SK-N-SH (cell line): Measurements from ENCODE around the gene MRPL19. TPM values are rescaled to one million over a fixed set of nuclear protein-coding genes. Genes with fewer than 3 reads are reported as not detected.

Source experiments
- CTCF ChIA-PET: fragments of 300-600, 350-600 bp; formaldehyde crosslinking; extraction: SDS; loops from one replicate; lab custom pipeline; 2021; lab: Yijun Ruan, JAX
- POLR2A ChIA-PET: fragments of 350-600 bp; sonication (Branson Sonifier 250); formaldehyde crosslinking; extraction: SDS; loops from one replicate; lab custom pipeline; 2020; ENCODE audit warnings: antibody characterized with exemption, inconsistent platforms; lab: Yijun Ruan, JAX
- DNase-seq: peaks from one replicate; pipeline ENCODE4 v3.0.0; 2012
- H2AFZ ChIP-seq: fragments of 200-600 bp; sonication (generic); 2 replicates; pipeline ENCODE4 v1.8.1; 2016; ENCODE audit warnings: antibody characterized with exemption, mild to moderate bottlenecking, low read depth
- H3F3A ChIP-seq: fragments of 200-600 bp; sonication (generic); replicated peaks from 2 replicates; pipeline ENCODE3; 2016; ENCODE audit warnings: antibody characterized with exemption, mild to moderate bottlenecking; ENCODE audit not compliant: insufficient read depth
- H3K27ac ChIP-seq, 2 experiments: fragments of 200-500 bp in 1 of 2; fragments of 200-600 bp in 1 of 2; sonication (Bioruptor generic) in 1 of 2; sonication (generic), shearing (Covaris generic) in 1 of 2; 2 replicates each; pipeline versions ENCODE4 v1.5.1 to v1.6.1; 2014 to 2016; ENCODE audit warnings: low read depth in 2 of 2, inconsistent platforms in 1 of 2, low read length in 1 of 2, mild to moderate bottlenecking in 1 of 2, mixed read lengths in 1 of 2
- H3K27me3 ChIP-seq: fragments of 200-600 bp; sonication (generic), shearing (Covaris generic); 2 replicates; pipeline ENCODE4 v1.6.1; 2016; ENCODE audit warnings: mixed run types; ENCODE audit not compliant: insufficient read depth
- H3K36me3 ChIP-seq, 2 experiments: fragments of 200-500 bp in 1 of 2; fragments of 200-600 bp in 1 of 2; sonication (Bioruptor generic) in 1 of 2; sonication (generic) in 1 of 2; replicated peaks in 1 of 2; 2 replicates each; pipeline versions ENCODE3 to v1.5.1; 2014 to 2016; ENCODE audit warnings: low read length in 1 of 2, mild to moderate bottlenecking in 1 of 2; ENCODE audit not compliant: insufficient read depth in 2 of 2, control insufficient read depth in 1 of 2
- H3K4me1 ChIP-seq, 2 experiments: fragments of 200-500 bp in 1 of 2; fragments of 200-600 bp in 1 of 2; sonication (Bioruptor generic) in 1 of 2; sonication (generic), shearing (Covaris generic) in 1 of 2; 2 replicates each; pipeline versions ENCODE4 v1.5.1 to v1.6.1; 2014 to 2016; ENCODE audit warnings: low read depth in 1 of 2, low read length in 1 of 2, mixed run types in 1 of 2; ENCODE audit not compliant: insufficient read depth in 2 of 2, control insufficient read depth in 1 of 2
- H3K4me2 ChIP-seq: fragments of 200-600 bp; sonication (generic), shearing (Covaris generic); 2 replicates; pipeline ENCODE4 v1.6.1; 2017; ENCODE audit warnings: mixed run types
- H3K4me3 ChIP-seq, 2 experiments: fragments of 200-500 bp in 1 of 2; fragments of 200-600 bp in 1 of 2; sonication (Bioruptor generic) in 1 of 2; sonication (generic), shearing (Covaris generic) in 1 of 2; 2 replicates each; pipeline versions ENCODE4 v1.5.1 to v1.8.1; 2014 to 2016; ENCODE audit warnings: low read depth in 2 of 2, inconsistent platforms in 1 of 2, low read length in 1 of 2, mild to moderate bottlenecking in 1 of 2, mixed read lengths in 1 of 2, moderate library complexity in 1 of 2
- H3K79me2 ChIP-seq: fragments of 200-600 bp; sonication (generic); 2 replicates; pipeline ENCODE4 v1.8.1; 2017; ENCODE audit warnings: mild to moderate bottlenecking; ENCODE audit not compliant: insufficient read depth
- H3K9ac ChIP-seq: fragments of 200-600 bp; sonication (generic); 2 replicates; pipeline ENCODE4 v1.6.1; 2017; ENCODE audit warnings: mixed run types
- H3K9me2 ChIP-seq: fragments of 200-600 bp; sonication (generic); 2 replicates; pipeline ENCODE4 v1.6.1; 2017; ENCODE audit warnings: mixed run types
- H3K9me3 ChIP-seq: fragments of 200-600 bp; sonication (generic); 2 replicates; pipeline ENCODE4 v1.6.1; 2017; ENCODE audit warnings: mixed run types, mild to moderate bottlenecking, moderate library complexity
- H4K20me1 ChIP-seq: fragments of 200-600 bp; sonication (generic); 2 replicates; pipeline ENCODE4 v1.6.1; 2017; ENCODE audit warnings: mild to moderate bottlenecking, mixed run types; ENCODE audit not compliant: insufficient read depth
- ELF1 ChIP-seq: IDR thresholded peaks from 2 replicates; pipeline ENCODE4 v1.4.0; 2012
- EZH2phosphoT487 ChIP-seq: fragments of 200-600 bp; sonication (generic); IDR thresholded peaks from 2 replicates; pipeline ENCODE4 v1.6.1; 2017; ENCODE audit warnings: low read depth, mixed run types, mild to moderate bottlenecking, antibody characterized with exemption, moderate library complexity, borderline replicate concordance
- FOXM1 ChIP-seq: IDR thresholded peaks from 2 replicates; pipeline ENCODE4 v1.4.0; 2012; ENCODE audit warnings: low read depth, mild to moderate bottlenecking
- GABPA ChIP-seq: IDR thresholded peaks from 2 replicates; pipeline ENCODE4 v1.4.0; 2012; ENCODE audit warnings: low read depth, mild to moderate bottlenecking
- JUND ChIP-seq: IDR thresholded peaks from 2 replicates; pipeline ENCODE4 v1.4.0; 2012
- MXI1 ChIP-seq: IDR thresholded peaks from 2 replicates; pipeline ENCODE4 v1.6.1; 2012; ENCODE audit warnings: mild to moderate bottlenecking, low read depth, low read length, improper control_type of control experiment
- NRF1 ChIP-seq: IDR thresholded peaks from 2 replicates; pipeline ENCODE4 v1.6.1; 2012; ENCODE audit warnings: low read depth, mild to moderate bottlenecking, low read length
- RAD21 ChIP-seq: IDR thresholded peaks from 2 replicates; pipeline ENCODE4 v1.6.1; 2012; ENCODE audit warnings: mild to moderate bottlenecking, low read length
- RXRA ChIP-seq: IDR thresholded peaks from 2 replicates; pipeline ENCODE4 v1.4.0; 2012; ENCODE audit warnings: low read depth, mild to moderate bottlenecking, borderline replicate concordance
- SIN3A ChIP-seq: IDR thresholded peaks from 2 replicates; pipeline ENCODE4 v1.6.1; 2012; ENCODE audit warnings: low read depth, mild to moderate bottlenecking, low read length, moderate library complexity, borderline replicate concordance
- SMC3 ChIP-seq: IDR thresholded peaks from 2 replicates; pipeline ENCODE4 v1.6.1; 2012; ENCODE audit warnings: low read depth, low read length, improper control_type of control experiment
- TAF1 ChIP-seq: IDR thresholded peaks from 2 replicates; pipeline ENCODE4 v1.6.1; 2012; ENCODE audit warnings: low read depth, mild to moderate bottlenecking, low read length, moderate library complexity, borderline replicate concordance
- TCF12 ChIP-seq: IDR thresholded peaks from 2 replicates; pipeline ENCODE4 v1.4.0; 2012
- WGBS: methylation state at CpG from one replicate; pipeline ENCODE4 v1.1.6; 2017; ENCODE audit warnings: low lambda C conversion rate; 5-methylcytosine and 5-hydroxymethylcytosine counted together
- polyA plus RNA-seq, 3 experiments: library from polyadenylated mRNA; depleted of rRNA; stranded (reverse); fragments of >200 nt; gene quantifications; 2 replicates each; pipeline ENCODE4 v1.2.3, GENCODE V29; 2012
- TF ChIP-seq, protein P1 (sequence below): fragments of 200-600 bp; sonication (generic); IDR thresholded peaks from 2 replicates; pipeline ENCODE4 v1.6.1; 2017; ENCODE audit warnings: antibody characterized with exemption, mild to moderate bottlenecking, moderate library complexity
- TF ChIP-seq, protein P2 (sequence below): fragments of 150-350 bp; IDR thresholded peaks from 2 replicates; pipeline ENCODE4 v1.6.1; 2016; ENCODE audit warnings: mild to moderate bottlenecking, low read depth, low read length
- TF ChIP-seq, protein P3 (sequence below): fragments of 150-350 bp; IDR thresholded peaks from 2 replicates; pipeline ENCODE4 v1.6.1; 2017; ENCODE audit warnings: antibody characterized with exemption, low read length, low read depth, borderline replicate concordance
- TF ChIP-seq, protein P4 (sequence below): IDR thresholded peaks from 2 replicates; pipeline ENCODE4 v1.4.0; 2012; ENCODE audit warnings: low read depth, borderline replicate concordance
- TF ChIP-seq, protein P5 (sequence below): IDR thresholded peaks from 2 replicates; pipeline ENCODE4; 2012

The MRPL19 gene
- polyA plus RNA-seq, 1 of the 3 experiments (the other 2 are of a cell fraction): 15.4 TPM

DNA sequence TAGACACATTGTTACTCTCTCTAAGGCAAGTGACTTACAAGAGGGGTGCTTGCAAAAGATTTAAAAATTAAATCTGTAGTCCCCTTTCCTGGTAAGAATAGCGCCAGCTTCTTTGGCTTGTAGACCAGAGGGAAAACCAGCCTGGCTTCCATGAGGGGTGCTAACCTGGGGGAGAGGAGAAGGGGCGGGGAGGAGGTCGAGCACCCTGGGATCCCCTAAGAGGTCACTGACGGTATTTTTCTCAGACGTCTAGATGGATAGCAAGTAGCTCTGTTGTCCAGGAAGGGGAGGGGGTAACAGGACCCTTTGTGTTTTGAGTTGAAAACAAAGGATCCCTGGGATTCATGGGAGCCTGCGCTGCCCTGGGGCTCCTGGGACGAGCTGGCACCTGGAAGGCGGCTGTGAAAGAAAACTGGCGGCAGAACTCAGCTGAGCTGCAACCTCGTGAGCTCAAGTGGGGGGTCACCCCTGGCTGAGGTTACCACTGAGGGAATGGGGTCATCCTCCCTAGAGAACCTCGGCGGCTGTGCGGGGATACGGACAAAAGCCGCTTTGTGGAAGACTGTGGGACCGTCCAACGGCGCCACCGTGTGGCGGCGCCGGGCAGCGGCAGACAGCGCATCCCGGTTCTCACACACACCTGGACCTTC is 37.8 kb upstream of the MRPL19 start:
- no peak overlapping the region for H3K9ac ChIP-seq
- no peaks in the 10 kb centered on the region for H4K20me1 ChIP-seq
- DNase-seq: peak; percentile 80
- WGBS: 18% methylated on average over 23 of the region's 25 CpGs
- peaks cover 29% of the 10 kb centered on the region for H3F3A ChIP-seq
- no peaks in the 10 kb centered on the region for H3K27me3 ChIP-seq
- peaks cover 8 to 43% of the 10 kb centered on the region in 2 experiments for H3K4me1 ChIP-seq
- no peaks in the 10 kb centered on the region for H3K9me2 ChIP-seq
- POLR2A ChIA-PET: interaction anchor here (0.5 kb wide), 1 partner anchor 57 kb away, joined by 3 read pairs; no protein-coding TSS in a partner anchor
- no peaks in the 10 kb centered on the region; the same call in 1 of the 2 replicates for H3K79me2 ChIP-seq
- CTCF ChIA-PET: interaction anchor here (0.5 to 3.6 kb wide), 60 partner anchors 9 to 1901 kb away, joined by 3 to 238 read pairs (median 5); partner anchors contain the start of gene EVA1A
- H3K4me3 ChIP-seq: peak overlapping the region; percentile 16 to 37; a peak in 3 of 4 replicates
- TF ChIP-seq EZH2phosphoT487 (no peak), JUND (no peak), MXI1 (no peak), TCF12 (no peak), FOXM1 (no peak), SMC3 (peak; percentile 96), RAD21 (peak; percentile 88), NRF1 (peak; percentile 25; the same call in 1 of the 2 replicates)
- TF ChIP-seq, protein P1, sequence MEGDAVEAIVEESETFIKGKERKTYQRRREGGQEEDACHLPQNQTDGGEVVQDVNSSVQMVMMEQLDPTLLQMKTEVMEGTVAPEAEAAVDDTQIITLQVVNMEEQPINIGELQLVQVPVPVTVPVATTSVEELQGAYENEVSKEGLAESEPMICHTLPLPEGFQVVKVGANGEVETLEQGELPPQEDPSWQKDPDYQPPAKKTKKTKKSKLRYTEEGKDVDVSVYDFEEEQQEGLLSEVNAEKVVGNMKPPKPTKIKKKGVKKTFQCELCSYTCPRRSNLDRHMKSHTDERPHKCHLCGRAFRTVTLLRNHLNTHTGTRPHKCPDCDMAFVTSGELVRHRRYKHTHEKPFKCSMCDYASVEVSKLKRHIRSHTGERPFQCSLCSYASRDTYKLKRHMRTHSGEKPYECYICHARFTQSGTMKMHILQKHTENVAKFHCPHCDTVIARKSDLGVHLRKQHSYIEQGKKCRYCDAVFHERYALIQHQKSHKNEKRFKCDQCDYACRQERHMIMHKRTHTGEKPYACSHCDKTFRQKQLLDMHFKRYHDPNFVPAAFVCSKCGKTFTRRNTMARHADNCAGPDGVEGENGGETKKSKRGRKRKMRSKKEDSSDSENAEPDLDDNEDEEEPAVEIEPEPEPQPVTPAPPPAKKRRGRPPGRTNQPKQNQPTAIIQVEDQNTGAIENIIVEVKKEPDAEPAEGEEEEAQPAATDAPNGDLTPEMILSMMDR: peak; percentile 99
- TF ChIP-seq, protein P2, sequence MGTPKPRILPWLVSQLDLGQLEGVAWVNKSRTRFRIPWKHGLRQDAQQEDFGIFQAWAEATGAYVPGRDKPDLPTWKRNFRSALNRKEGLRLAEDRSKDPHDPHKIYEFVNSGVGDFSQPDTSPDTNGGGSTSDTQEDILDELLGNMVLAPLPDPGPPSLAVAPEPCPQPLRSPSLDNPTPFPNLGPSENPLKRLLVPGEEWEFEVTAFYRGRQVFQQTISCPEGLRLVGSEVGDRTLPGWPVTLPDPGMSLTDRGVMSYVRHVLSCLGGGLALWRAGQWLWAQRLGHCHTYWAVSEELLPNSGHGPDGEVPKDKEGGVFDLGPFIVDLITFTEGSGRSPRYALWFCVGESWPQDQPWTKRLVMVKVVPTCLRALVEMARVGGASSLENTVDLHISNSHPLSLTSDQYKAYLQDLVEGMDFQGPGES: no peak
- no peak overlapping the region for H3K27ac ChIP-seq
- peak overlapping the region; percentile 57; the same call in 1 of the 2 replicates for H2AFZ ChIP-seq
- H3K36me3 ChIP-seq: no peaks in the 10 kb centered on the region
- peak overlapping the region; percentile 59 for H3K4me2 ChIP-seq
- no peaks in the 10 kb centered on the region for H3K9me3 ChIP-seq

DNA sequence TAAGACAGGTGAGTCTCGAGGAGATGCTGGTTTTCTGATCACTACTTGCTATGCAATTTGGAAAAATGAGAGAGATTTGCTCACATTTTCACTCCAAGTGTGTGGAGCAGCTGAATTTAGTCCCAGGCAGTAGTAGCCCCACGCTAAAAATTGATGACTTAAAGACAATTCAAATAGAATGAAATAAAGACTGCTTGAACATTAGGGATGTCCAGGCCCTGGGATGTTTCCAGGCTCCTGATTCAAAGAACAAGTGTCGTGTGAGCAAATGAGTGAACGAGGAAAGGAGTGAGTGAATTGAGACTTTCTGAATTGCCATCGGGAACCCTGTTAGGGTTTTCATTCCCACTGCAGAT is 37.3 kb upstream of the MRPL19 start:
- H3K4me3 ChIP-seq: peak overlapping the region in 1 of 2 experiments; percentile 16; a peak in 1 of 4 replicates
- DNase-seq: no peak
- WGBS: 22% methylated on average over 5 of the region's 5 CpGs
- TF ChIP-seq, protein P3, sequence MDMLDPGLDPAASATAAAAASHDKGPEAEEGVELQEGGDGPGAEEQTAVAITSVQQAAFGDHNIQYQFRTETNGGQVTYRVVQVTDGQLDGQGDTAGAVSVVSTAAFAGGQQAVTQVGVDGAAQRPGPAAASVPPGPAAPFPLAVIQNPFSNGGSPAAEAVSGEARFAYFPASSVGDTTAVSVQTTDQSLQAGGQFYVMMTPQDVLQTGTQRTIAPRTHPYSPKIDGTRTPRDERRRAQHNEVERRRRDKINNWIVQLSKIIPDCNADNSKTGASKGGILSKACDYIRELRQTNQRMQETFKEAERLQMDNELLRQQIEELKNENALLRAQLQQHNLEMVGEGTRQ: no peak
- TF ChIP-seq SIN3A: no peak
- no peak for TF ChIP-seq TAF1
- no peak for TF ChIP-seq GABPA
- TF ChIP-seq, protein P4, sequence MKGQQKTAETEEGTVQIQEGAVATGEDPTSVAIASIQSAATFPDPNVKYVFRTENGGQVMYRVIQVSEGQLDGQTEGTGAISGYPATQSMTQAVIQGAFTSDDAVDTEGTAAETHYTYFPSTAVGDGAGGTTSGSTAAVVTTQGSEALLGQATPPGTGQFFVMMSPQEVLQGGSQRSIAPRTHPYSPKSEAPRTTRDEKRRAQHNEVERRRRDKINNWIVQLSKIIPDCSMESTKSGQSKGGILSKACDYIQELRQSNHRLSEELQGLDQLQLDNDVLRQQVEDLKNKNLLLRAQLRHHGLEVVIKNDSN: no peak
- TF ChIP-seq, protein P5, sequence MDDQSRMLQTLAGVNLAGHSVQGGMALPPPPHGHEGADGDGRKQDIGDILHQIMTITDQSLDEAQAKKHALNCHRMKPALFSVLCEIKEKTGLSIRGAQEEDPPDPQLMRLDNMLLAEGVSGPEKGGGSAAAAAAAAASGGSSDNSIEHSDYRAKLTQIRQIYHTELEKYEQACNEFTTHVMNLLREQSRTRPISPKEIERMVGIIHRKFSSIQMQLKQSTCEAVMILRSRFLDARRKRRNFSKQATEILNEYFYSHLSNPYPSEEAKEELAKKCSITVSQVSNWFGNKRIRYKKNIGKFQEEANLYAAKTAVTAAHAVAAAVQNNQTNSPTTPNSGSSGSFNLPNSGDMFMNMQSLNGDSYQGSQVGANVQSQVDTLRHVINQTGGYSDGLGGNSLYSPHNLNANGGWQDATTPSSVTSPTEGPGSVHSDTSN: no peak
- TF ChIP-seq RXRA: no peak
- TF ChIP-seq JUND: no peak
- no peak for TF ChIP-seq ELF1
- no peak for TF ChIP-seq RAD21
- no peak for TF ChIP-seq SMC3
- H2AFZ ChIP-seq: no peak overlapping the region
- no peaks in the 10 kb centered on the region for H3K27me3 ChIP-seq
- ChIA-PET CTCF (interaction anchor here (0.6 to 3.6 kb wide), 38 partner anchors 9 to 690 kb away, joined by 3 to 238 read pairs (median 6); partner anchors contain the start of gene EVA1A), POLR2A (no interaction called here)
- H4K20me1 ChIP-seq: no peaks in the 10 kb centered on the region
- H3K4me1 ChIP-seq: peaks cover 8 to 38% of the 10 kb centered on the region in 2 experiments
- no peaks in the 10 kb centered on the region for H3K79me2 ChIP-seq
- no peaks in the 10 kb centered on the region for H3K9me2 ChIP-seq
- H3F3A ChIP-seq: peaks cover 29% of the 10 kb centered on the region
- H3K9ac ChIP-seq: no peak overlapping the region
- H3K9me3 ChIP-seq: no peaks in the 10 kb centered on the region
- H3K27ac ChIP-seq: no peak overlapping the region
- H3K4me2 ChIP-seq: no peak overlapping the region
- H3K36me3 ChIP-seq: no peaks in the 10 kb centered on the region
